Activated naive CD4-positive, alpha-beta T cell treated with Interleukin-2 at 50 U/mL for 16 hours (primary cell): Measurements from ENCODE around the gene LIN28B.
"Not testable (repeated sequence)": the region's sequence is repeated elsewhere in the genome, so short reads cannot be mapped to it uniquely, and the experiment has no call there.

Experiments used
- DNase-seq: peaks from one replicate; pipeline ENCODE4 v3.0.0-alpha.2; 2020

LIN28B gene

GRCh38 chr6:104957301-104958177 is 632 bp downstream of the LIN28B start:
- no peak for DNase-seq

- DNase-seq: no peak
Measured at GRCh38 chr6:104958178-104959025, 1.5 kb downstream of the LIN28B start.

GRCh38 chr6:104959026-104959858 is 2.3 kb downstream of the LIN28B start:
- DNase-seq: no peak

- no peak for DNase-seq
Measured at GRCh38 chr6:104969108-104969507, 12.2 kb downstream of the LIN28B start.

GRCh38 chr6:104969785-104970581 is 13.1 kb downstream of the LIN28B start:
- DNase-seq: no peak

GRCh38 chr6:104973404-104973803 is 16.5 kb downstream of the LIN28B start:
- no peak for DNase-seq

GRCh38 chr6:104983296-104983695 is 26.4 kb downstream of the LIN28B start:
- DNase-seq: no peak

- no peak for DNase-seq
Measured at GRCh38 chr6:104983776-104984175, 26.9 kb downstream of the LIN28B start.

- DNase-seq: no peak
Measured at GRCh38 chr6:104984831-104985230, 27.9 kb downstream of the LIN28B start.

GRCh38 chr6:104985875-104986274 is 29.0 kb downstream of the LIN28B start:
- not testable (repeated sequence) for DNase-seq

- DNase-seq: no peak
Measured at GRCh38 chr6:104986625-104987024, 29.7 kb downstream of the LIN28B start.

GRCh38 chr6:104987218-104987617 is 30.3 kb downstream of the LIN28B start:
- no peak for DNase-seq

GRCh38 chr6:104990085-104990484 is 33.2 kb downstream of the LIN28B start:
- no peak for DNase-seq

- not testable (repeated sequence) for DNase-seq
Measured at GRCh38 chr6:104991062-104991461, 34.2 kb downstream of the LIN28B start.

- DNase-seq: not testable (repeated sequence)
Measured at GRCh38 chr6:104993576-104993975, 36.7 kb downstream of the LIN28B start.

- DNase-seq: no peak
Measured at GRCh38 chr6:104995989-104996617, 39.2 kb downstream of the LIN28B start.

GRCh38 chr6:105001063-105001462 is 44.2 kb downstream of the LIN28B start:
- no peak for DNase-seq

GRCh38 chr6:105001906-105002305 is 45.0 kb downstream of the LIN28B start:
- DNase-seq: no peak

GRCh38 chr6:105005451-105005850 is 48.5 kb downstream of the LIN28B start:
- no peak for DNase-seq

- not testable (repeated sequence) for DNase-seq
Measured at GRCh38 chr6:105013459-105013858, 56.6 kb downstream of the LIN28B start.

- no peak for DNase-seq
Measured at GRCh38 chr6:105014448-105014847, 57.5 kb downstream of the LIN28B start.

GRCh38 chr6:105014954-105015353 is 58.0 kb downstream of the LIN28B start:
- DNase-seq: no peak
